Measurements from ENCODE around the gene RNF32. TPM values are rescaled to one million over a fixed set of nuclear protein-coding genes. Genes with fewer than 3 reads are reported as not detected.

RNF32 gene
- total RNA-seq, 1 donor from 2014 or later: 1.0 TPM

DNA sequence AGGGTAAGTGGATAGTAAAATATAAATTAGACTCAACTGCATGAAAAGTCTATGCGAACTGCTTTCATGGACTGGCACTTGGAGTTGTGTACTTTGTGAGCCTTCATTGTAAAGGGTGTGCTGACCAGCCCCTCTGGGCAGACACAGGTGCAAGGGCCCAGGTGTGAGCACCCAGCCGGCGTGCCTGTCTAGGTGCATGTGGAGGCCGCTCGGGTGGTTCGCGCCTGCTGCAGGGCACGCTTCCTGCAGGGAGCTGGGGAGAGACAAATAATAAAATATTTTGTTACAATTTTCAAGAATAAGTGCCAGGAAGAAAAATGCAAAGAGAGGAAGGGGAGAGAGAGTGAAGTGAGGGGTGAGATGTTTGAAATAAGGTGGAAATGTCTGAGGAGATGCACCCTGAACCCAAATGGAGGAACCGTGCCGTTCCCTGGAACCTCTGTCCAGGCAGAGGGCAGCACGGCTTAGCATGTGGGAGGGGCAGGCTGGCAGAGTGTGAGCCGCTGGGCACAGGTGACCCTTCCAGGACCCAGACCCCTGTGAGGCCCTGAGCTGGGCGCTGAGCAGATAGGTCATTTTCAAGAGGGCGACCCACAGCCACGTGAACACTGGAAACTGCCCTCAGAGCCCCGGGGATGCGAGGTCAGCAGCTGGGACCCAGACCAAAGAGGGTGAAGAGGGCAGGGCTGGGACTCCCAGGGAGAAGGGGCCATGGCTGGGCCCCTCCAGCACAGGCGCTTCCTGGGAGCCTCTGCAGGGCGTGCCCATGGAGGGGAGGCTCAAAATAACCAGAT is 28.7 kb downstream of the RNF32 start:
- TF ChIP-seq, protein P1, sequence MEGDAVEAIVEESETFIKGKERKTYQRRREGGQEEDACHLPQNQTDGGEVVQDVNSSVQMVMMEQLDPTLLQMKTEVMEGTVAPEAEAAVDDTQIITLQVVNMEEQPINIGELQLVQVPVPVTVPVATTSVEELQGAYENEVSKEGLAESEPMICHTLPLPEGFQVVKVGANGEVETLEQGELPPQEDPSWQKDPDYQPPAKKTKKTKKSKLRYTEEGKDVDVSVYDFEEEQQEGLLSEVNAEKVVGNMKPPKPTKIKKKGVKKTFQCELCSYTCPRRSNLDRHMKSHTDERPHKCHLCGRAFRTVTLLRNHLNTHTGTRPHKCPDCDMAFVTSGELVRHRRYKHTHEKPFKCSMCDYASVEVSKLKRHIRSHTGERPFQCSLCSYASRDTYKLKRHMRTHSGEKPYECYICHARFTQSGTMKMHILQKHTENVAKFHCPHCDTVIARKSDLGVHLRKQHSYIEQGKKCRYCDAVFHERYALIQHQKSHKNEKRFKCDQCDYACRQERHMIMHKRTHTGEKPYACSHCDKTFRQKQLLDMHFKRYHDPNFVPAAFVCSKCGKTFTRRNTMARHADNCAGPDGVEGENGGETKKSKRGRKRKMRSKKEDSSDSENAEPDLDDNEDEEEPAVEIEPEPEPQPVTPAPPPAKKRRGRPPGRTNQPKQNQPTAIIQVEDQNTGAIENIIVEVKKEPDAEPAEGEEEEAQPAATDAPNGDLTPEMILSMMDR (IDR thresholded peaks at IDR 0.05): no peak
- POLR2A ChIA-PET: no interaction called here
- no peaks in the 10 kb centered on the region for H3K4me1 Mint-ChIP-seq
- ATAC-seq (ENCODE audit: low read depth) (no peak), DNase-seq (no peak)
- H3K4me3 Mint-ChIP-seq: no peak overlapping the region
- no peaks in the 10 kb centered on the region for H3K9me3 Mint-ChIP-seq
- intact Hi-C loops (cut with micrococcal nuclease): no loop called here
- H3K27me3 Mint-ChIP-seq: no peaks in the 10 kb centered on the region
- H3K36me3 Mint-ChIP-seq (ENCODE audit: low read depth): peaks cover 23% of the 10 kb centered on the region
- CTCF ChIA-PET: no interaction called here
- H3K27ac Mint-ChIP-seq: no peak overlapping the region

- Mint-ChIP-seq H3K36me3 (ENCODE audit: low read depth) (peaks cover 52% of the 10 kb centered on the region), H3K4me3 (no peak overlapping the region), H3K9me3 (no peaks in the 10 kb centered on the region), H3K4me1 (no peaks in the 10 kb centered on the region), H3K27me3 (no peaks in the 10 kb centered on the region), H3K27ac (no peak overlapping the region)
- no peak for ATAC-seq (ENCODE audit: low read depth)
- no peak for DNase-seq
- ChIA-PET POLR2A (no interaction called here), CTCF (no interaction called here)
- TF ChIP-seq, protein P1 (IDR thresholded peaks at IDR 0.05): no peak
- intact Hi-C loops (cut with micrococcal nuclease): no loop called here
Observed at GRCh38 chr7:156673454-156673853, 32.9 kb downstream of the RNF32 start.

DNA sequence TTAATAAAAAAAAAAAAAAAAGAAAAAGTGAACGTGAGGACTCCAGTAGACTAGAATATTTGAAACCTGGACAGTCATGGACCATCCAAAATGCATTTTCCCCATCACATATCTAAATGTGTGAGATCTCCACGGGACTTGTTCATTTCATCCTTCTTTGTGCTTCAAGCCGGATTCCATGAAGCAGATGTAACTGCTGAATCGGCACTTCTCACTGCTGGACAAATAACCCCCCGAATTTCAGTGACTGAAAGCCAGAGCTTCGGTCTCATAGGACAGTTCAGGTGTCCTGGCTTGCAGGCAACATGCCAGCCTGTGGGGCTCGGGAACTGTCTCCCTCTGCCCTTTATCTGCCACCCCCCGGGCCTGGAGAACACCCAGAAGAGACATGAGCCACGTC is 33.3 kb downstream of the RNF32 start:
- Mint-ChIP-seq H3K4me3 (no peak overlapping the region), H3K27ac (no peak overlapping the region), H3K27me3 (no peaks in the 10 kb centered on the region), H3K36me3 (ENCODE audit: low read depth) (peaks cover 56% of the 10 kb centered on the region), H3K4me1 (no peaks in the 10 kb centered on the region), H3K9me3 (no peaks in the 10 kb centered on the region)
- TF ChIP-seq, protein P1 (IDR thresholded peaks at IDR 0.05): no peak
- DNase-seq: no peak
- intact Hi-C loops (cut with micrococcal nuclease): no loop called here
- POLR2A ChIA-PET: no interaction called here
- CTCF ChIA-PET: no interaction called here
- ATAC-seq (ENCODE audit: low read depth): no peak

DNA sequence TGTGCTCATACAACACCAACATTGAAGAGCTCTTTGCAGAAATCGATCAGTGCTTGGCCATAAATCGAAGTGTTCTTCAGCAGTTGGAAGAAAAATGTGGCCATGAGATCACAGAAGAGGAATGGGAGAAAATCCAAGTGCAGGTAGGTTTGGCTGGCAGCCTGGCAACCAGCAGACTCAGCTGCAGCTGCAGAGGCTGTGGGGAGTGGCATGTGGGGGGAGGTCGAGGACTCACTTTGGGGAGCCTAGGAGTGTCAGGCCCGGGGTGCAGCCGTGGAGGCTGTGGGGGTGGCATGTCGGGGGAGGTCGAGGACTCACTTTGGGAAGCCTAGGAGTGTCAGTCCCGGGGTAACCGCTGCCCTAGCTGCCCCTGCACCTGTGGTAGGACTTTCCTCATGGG is 35.1 kb downstream of the RNF32 start:
- no peaks in the 10 kb centered on the region for H3K4me1 Mint-ChIP-seq
- POLR2A ChIA-PET: no interaction called here
- no peak overlapping the region for H3K4me3 Mint-ChIP-seq
- DNase-seq (no peak), ATAC-seq (ENCODE audit: low read depth) (no peak)
- TF ChIP-seq, protein P1 (IDR thresholded peaks at IDR 0.05): no peak
- H3K27ac Mint-ChIP-seq: no peak overlapping the region
- CTCF ChIA-PET: no interaction called here
- no peaks in the 10 kb centered on the region for H3K9me3 Mint-ChIP-seq
- peaks cover 61% of the 10 kb centered on the region for H3K36me3 Mint-ChIP-seq (ENCODE audit: low read depth)
- H3K27me3 Mint-ChIP-seq: no peaks in the 10 kb centered on the region
- intact Hi-C loops (cut with micrococcal nuclease): no loop called here

- TF ChIP-seq, protein P1 (IDR thresholded peaks at IDR 0.05): no peak
- H3K4me3 Mint-ChIP-seq: no peak overlapping the region
- no peaks in the 10 kb centered on the region for H3K27me3 Mint-ChIP-seq
- ATAC-seq (ENCODE audit: low read depth): no peak
- intact Hi-C loops (cut with micrococcal nuclease): no loop called here
- DNase-seq: no peak
- H3K36me3 Mint-ChIP-seq (ENCODE audit: low read depth): peaks cover 59% of the 10 kb centered on the region
- ChIA-PET POLR2A (no interaction called here), CTCF (no interaction called here)
- no peaks in the 10 kb centered on the region for H3K9me3 Mint-ChIP-seq
- H3K27ac Mint-ChIP-seq: no peak overlapping the region
- H3K4me1 Mint-ChIP-seq: no peaks in the 10 kb centered on the region
Observed at GRCh38 chr7:156676263-156676662, 35.7 kb downstream of the RNF32 start.
